GM10266 (cell line): ENCODE results near the gene ZFAND3.

Source experiments
- DNase-seq: peaks from one replicate; pipeline ENCODE4 v3.0.0; 2012; ENCODE audit errors: extremely low spot score
- CTCF ChIP-seq: IDR thresholded peaks from 2 replicates; pipeline ENCODE4 v1.5.1; 2012; ENCODE audit warnings: mild to moderate bottlenecking, low read depth; ENCODE audit not compliant: control insufficient read depth, insufficient read depth; ENCODE audit errors: missing control alignments

ZFAND3 gene

GRCh38 chr6:38168699-38169098, 349.2 kb downstream of the ZFAND3 start:
- no peak for DNase-seq
- no peak for TF ChIP-seq CTCF

- no peak for DNase-seq
These were observed 349.9 kb downstream of the ZFAND3 start for GRCh38 chr6:38169221-38169976.

GRCh38 chr6:38169977-38170526, 350.5 kb downstream of the ZFAND3 start:
- DNase-seq: no peak
- no peak for TF ChIP-seq CTCF

More at GRCh38 chr6:38169221-38169976, 349.9 kb downstream of the ZFAND3 start:
- no peak for TF ChIP-seq CTCF

- no peak for DNase-seq
- no peak for TF ChIP-seq CTCF
These were observed 351.3 kb downstream of the ZFAND3 start for GRCh38 chr6:38170666-38171355.

GRCh38 chr6:38171997-38172738, 352.6 kb downstream of the ZFAND3 start:
- no peak for TF ChIP-seq CTCF
- DNase-seq: no peak

DNA sequence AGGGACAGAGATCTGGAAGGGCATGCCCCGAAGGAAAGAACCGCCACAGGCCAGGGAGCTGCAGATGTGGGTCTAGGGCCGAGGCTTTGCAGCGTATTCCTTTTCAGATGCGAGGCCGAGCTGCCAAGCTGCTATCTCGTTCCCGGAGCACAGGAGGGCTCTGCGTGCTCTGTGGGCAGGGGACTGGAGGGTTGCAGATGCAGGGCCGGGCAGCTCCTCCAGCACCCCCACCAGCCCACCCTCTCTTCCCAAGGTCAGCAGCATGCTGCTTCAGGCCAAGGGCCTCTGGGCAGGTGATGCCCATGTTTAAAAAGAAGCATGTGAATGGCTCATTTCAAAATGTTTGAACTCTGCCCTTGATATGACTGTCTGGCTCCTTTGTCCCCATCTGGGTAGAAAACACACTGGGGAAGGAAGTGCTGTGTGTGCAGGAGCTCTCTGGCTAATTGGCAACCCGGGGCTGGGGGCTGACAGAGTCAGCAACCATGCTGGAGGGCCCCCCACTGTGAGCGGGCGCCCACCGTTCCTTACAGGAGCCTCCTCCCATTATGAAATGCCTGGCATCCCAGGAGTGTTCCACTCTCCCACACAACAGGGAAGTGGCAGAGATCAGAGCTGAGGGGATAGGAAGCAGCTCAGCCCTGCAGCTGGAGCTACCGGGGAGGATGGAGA, 353.3 kb downstream of the ZFAND3 start:
- TF ChIP-seq CTCF: no peak
- no peak for DNase-seq
